LNCaP clone FGC (cell line): ENCODE measurements around the gene TM9SF4.

Experiments
- DNase-seq: peaks from one replicate; pipeline ENCODE4 v3.0.0-alpha.2; 2011; ENCODE audit warnings: low read depth
- H3K4me3 ChIP-seq: 2 replicates; pipeline ENCODE4 v1.5.1; 2011; ENCODE audit warnings: mild to moderate bottlenecking, low read depth, low read length, control low read depth
- CTCF ChIP-seq: IDR thresholded peaks from 2 replicates; pipeline ENCODE4 v1.5.1; 2012; ENCODE audit warnings: mild to moderate bottlenecking; ENCODE audit not compliant: control insufficient read depth, insufficient read depth; ENCODE audit errors: extremely low read depth

Gene TM9SF4

DNA sequence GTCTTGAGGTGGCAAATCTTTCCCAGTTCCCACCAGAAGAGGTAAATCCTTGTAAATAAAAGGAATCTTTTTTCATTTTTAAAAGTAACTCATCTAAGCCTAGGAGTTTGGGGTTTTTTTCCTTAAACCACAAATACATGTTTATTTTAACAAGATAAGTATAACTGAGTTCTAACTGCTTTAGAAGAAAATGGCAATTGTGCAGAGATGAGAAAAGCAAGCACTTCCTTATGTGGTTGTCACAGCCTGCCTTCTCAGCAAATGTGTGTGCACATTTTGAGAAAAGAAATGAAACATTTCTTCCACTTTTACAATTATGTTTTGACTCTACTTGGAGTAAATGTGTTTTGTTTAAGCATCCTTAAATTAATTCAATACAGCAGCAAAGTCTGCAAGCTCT lies 39.8 kb upstream of the TM9SF4 start:
- TF ChIP-seq CTCF, result no peak
- H3K4me3 ChIP-seq, result no peak overlapping the region
- no peak for DNase-seq

- no peak for DNase-seq
- no peak for TF ChIP-seq CTCF
- no peak overlapping the region for H3K4me3 ChIP-seq
Observed at GRCh38 chr20:32070282-32070681, 39.2 kb upstream of the TM9SF4 start.

GRCh38 chr20:32070690-32071213 lies 38.8 kb upstream of the TM9SF4 start:
- no peak for TF ChIP-seq CTCF
- no peak overlapping the region for H3K4me3 ChIP-seq
- DNase-seq, result no peak

GRCh38 chr20:32071395-32072167 lies 37.9 kb upstream of the TM9SF4 start:
- no peak for DNase-seq
- no peak for TF ChIP-seq CTCF
- H3K4me3 ChIP-seq, result no peak overlapping the region

DNA sequence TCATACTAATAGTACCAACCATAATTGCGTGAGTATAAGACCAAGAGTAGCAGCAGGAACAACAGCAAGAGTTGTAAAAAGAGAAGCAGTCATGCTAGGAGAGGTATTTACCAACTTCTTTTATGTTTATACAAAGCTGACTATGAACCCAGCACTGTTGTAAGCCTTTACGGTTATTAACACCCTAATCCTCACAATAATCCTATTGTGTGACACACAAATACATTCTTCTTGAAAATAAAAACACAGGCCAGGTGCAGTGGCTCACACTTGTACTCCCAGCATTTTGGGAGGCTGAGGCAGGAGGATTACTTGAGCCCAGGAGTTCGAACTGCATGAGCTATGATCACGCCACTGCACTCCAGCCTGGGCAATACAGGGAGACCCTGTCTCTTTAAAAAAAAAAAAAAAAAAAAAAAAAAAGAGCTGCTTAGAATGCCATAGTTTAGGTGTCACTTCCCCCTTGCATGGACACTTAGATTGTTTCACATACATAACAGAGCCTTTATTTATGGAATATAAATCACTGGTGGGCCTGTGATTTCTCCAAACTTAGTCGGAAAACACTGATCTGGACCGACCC lies 37.3 kb upstream of the TM9SF4 start:
- no peak overlapping the region for H3K4me3 ChIP-seq
- no peak for DNase-seq
- no peak for TF ChIP-seq CTCF

- no peak for TF ChIP-seq CTCF
- DNase-seq, result no peak
- H3K4me3 ChIP-seq, result no peak overlapping the region
Observed at GRCh38 chr20:32075534-32075933, 34.0 kb upstream of the TM9SF4 start.
